HG02885 (cell line): Measurements from ENCODE around the gene SLC39A11.

ENCODE experiments used
- ATAC-seq: cut with Tn5 transposase; IDR thresholded peaks from one replicate; pipeline ENCODE4 v1.9.1; 2021; ENCODE audit warnings: mild to moderate bottlenecking; ENCODE audit not compliant: unreplicated experiment, poor library complexity

SLC39A11 gene

DNA sequence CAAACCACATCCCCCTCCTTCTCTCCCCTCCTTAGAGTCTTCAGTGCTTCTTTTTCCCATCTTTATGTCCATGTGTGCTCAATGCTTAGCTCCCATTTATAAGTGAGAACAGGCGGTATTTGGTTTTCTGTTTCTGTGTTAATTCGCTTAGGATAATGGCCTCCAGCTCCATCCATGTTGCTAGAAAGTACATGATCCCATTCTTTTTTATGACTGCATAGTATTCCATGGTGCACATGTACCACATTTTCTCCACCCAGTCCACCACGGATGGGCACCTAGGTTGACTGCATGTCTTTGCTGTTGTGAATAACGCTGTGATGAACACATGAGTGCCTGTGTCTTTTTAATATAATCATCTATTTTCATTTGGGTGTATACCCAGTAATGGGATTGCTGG is 44.3 kb downstream of the SLC39A11 start:
- ATAC-seq = no peak

DNA sequence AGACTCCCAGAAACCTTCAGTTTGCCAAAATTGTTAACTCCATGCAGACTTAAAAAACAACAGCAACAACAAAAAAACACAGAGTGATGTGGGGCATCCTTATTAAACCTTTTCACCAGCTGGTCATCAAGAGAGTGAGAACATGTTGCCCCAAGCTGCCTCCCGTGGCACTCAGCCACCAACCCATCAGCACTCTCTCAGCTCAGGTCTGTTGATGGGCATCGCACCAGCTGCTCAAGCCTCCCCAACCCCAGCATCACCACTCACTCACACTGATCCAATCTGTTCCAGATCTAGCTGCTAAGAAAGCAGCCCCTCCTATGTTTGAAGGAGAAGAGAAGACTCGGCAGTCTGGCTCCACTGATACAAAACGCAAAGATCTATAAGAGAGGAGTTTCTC is 46.8 kb downstream of the SLC39A11 start:
- ATAC-seq = no peak

DNA sequence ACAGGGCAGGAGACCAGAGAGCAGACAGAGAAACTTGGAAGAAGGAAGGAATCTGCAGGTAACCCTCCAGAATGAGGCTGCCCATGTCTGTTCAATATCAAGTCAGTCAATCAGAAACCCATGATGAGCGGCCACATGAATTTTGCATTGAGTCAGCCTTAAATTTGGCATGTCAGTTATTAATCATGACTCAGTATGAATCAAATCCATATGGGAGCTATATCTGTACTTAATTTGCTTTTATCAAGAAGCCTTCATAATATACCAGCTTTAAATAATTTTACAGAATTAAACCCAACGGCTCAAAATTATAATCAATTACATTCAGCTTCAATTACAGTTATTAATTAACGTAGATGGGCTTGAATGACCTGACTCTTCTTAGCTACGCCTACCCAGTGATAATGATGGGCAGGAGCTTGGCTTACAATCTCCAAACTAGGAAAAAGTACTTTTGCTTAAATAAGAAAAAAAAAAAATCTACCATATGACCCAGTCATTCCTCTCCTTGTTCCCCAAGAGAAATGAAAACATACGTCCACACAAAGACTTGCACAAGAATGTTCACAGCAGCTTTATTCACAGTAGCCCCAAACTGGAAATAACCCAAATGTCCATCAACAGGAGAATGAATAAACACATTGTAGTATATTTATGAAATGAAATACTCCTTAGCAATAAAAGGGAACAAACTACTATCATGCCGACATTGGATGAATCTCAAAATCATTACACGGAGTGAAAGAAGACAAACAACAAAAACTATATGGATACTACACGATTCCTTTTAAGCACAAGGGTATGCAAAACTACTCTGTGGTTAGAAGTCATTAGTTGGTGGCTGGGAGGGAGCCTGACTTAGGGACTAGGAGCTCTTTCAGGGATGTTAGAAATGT is 48.6 kb downstream of the SLC39A11 start:
- no peak for ATAC-seq

DNA sequence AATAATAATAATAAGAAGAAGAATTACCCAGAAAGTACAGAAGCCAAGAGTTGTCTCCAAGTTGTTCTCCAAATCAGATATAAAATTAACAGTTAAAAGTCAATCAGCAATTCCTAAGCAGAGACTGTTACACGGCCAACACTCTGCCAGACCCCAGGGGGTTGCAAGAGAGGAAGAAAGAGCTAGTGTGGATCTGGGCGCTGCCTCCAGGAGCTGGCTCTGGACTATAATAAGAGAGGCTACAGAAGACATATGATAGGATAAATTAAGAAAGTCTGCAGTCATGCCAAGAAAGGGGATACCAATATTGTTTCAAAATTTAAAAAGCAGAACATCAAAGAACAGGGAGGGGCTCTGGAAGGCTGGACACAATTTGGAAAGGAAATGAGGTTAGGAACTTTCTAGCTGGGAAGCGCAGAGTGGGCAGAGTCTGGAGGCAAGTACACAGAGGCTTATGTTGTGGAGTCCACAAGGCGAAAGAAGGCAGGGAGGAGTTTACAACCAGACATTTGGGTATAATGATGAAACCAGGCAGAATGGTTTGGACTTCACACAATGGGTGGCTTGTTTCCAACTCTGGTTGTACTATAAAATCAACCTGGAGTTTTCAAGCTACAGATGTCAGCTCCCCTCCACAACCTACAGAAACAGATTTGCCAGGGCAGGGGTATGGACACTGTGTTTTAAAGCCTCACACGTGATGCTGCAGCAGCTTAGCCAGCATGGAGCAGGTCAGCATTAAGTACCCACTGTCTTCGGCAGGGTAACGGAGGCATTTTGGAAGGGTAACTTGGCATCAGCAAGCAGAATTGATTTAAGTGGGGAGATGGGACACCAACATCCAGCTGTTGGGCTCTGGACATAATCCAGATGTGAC is 49.4 kb downstream of the SLC39A11 start:
- ATAC-seq = no peak

DNA sequence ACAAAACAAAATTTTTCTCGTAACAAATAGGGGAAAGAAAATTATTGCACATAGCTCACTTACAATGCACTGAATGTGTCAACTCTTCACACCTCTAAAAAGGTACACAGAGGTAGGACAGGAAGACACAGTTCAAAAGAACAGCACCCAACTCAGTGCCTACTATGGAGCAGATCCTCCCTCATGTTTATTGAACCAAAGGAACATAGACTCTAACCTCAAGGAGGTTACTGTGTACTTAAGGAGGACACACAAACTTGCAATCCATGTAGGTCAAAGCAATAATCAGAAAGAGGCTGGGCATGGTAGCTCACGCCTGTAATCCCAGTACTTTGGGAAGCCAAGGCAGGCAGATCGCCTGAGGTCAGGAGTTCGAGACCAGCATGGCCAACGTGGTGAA is 50.3 kb downstream of the SLC39A11 start:
- ATAC-seq = no peak

DNA sequence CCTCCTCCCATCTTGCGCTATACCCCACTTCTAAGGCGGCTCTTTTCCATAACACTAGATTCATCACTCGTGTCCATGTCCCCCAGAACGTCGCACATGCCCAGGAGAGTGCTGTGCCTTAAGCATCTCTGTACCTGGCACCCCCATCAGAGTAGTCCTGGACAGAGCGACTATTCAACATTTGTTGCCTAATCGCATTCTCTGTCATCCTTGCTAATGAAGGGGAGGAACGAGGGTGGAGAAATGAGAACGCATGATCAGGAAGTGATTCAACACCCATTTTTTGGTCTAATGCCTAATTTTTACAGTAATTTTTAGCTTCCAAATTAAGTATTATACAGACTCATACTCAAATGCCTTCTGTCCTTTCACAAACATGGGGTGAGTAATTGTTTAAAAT is 53.2 kb downstream of the SLC39A11 start:
- no peak for ATAC-seq

DNA sequence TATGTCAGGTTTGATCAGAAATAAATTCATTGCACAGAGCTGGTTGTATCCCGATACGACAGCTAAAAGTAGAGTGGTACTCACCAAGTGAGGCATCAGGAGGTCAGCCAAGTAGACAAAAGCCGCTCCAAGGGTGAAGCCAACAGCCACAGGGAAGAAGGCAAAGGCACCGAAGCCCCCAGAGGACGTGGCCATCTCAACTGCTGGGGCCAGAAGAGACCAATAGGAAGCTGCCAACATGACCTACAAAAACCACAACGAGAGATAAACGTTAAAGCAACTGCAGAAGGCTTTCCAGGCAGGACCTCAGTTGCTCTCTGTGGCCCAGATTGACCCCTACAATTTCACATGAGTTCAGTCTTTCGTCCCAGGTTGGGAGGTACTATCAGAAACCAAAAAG is 61.0 kb downstream of the SLC39A11 start:
- ATAC-seq = no peak

DNA sequence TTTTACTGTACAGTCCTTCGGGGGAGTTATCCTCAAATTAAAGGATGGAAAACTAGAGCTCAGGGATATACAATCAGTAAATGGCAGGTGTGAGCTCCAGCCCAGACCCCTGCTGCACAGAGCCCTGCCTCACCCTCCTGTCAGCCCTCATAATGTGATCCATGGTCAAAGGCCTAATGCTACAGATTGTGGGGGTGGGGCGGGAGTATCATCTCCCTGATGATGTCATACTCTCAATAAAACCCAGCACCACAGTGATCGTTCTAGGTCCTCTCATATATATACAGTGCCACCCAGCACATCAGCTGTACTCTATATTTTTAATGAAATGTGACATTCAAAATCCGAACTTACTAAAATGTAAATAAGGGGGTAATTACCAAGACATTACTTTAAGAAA is 61.5 kb downstream of the SLC39A11 start:
- ATAC-seq = no peak

DNA sequence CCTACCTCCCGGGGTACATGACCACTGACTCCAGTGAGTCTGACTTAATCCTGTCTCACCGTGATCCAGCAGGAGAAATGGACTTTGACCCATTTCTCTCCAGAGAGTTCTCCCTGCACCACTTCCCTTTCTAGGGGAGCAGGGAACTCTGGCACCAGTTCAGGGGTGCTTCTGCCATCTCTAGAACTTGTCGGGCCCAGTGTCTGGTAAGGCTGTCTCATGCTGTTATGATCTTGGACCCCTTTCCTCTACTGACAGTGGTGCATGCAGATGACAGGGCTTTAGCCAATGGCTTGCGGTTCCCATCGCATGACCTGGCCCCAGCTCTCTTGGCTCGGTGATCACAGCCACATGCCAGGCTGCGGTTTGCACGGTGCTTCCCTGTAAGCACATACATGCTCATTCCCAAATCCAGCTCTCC is 62.0 kb downstream of the SLC39A11 start:
- ATAC-seq = no peak

DNA sequence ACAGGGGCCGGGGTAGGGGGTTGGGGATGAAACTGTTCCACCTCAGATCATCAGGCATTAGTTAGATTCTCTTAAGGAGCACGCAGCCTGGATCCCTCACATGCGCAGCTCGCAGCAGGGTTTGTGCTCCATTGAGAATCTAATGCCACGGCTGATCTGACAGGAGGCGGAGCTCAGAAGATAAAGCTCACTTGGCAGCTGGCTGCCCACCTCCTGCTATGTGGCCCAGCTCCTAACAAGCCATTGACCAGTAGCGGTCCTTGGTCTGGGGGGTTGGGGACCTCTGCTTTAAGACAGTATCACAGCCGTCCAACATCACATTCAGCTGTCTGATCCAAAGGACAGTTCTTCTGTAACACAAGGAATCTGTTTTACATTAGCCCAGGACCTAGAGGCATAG is 62.5 kb downstream of the SLC39A11 start:
- no peak for ATAC-seq

DNA sequence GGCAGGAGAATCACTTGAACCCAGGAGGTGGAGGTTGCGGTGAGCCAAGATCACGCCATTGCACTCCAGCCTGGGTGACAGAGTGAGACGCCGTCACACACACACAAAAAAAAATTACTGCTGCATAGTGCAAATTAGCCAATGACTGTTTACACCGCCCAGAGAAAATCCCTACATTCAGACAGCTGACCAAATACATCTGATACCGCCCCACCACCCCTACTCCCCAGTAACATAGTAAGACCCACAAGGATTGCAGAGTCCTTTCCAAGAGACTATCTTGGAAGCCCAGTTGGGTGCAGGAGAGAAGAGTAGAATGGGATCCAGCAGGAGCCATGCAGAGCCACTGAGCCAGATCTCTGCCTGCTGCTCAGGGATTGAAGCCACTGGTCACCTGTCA is 63.5 kb downstream of the SLC39A11 start:
- ATAC-seq = no peak

DNA sequence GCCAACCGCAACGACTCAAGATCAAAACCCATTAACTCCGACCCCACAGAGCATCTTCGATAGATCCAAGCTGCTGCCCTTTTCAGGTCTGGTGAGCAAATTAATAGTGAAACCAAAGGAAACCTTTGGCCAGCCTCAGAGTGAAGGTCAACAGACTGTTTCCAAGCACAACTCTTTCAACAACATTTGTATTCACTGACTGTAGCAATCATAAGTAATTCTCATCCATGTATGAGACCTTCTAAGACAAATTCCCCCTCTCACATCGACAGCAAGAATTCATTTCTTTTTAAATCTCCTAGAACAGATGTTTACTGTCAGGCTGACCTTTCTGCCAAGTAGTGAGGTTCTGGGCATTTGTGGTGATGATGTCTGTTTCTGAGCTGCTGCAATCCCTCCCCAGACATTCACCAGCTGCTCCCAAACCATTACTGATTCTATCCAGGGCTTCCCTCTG is 64.2 kb downstream of the SLC39A11 start:
- no peak for ATAC-seq

DNA sequence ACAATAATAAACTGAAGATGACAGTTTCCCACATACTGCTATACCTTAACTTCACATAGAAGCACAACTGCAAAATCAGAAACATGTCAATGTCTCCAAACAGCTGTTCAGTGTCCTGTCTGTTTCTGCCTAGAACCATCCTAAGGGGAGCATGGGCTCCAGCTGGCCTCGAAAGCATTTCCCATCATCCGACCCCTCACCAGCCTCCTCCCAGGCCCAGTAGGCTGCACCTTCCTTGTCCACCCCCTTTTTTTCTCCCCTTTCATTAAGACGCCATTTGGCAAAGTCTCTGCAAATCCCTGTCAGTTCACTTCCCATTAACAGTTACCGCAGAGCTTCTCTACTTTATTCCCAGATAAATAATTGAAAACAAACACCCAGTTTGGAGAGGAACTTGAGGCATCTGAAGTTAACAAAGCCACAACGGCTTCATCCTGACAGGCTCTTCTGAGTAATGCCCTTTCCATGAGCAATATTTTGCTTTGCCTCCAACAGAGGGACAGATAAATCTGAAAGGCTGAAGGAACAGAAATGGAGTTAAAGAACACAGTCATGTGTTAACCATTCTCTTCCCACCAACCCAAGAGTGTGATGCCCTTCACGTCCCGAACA is 65.3 kb downstream of the SLC39A11 start:
- no peak for ATAC-seq

DNA sequence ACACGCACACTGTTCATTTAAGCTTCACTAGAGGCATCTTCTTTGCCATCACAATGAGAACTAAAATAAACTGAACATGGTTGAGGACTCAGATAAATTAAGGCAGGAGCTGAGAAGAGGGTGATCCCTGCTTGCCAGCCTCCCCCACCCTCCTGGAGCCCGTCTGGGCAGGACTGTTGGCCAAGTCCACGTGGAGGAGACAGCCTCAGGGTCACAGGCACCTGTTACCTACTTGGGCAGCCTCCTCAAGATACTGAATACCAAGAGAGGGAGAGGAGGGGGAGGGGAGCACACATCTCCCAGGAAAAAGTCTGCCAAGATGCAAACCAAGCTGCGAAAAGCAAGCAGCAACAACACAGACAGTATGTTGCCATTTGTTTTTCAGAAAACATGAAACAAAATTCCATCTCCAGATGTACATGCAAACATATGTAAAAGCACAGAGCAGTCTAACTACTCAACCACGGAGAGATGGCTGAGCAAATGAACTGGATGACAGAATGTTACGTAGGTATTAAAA is 67.4 kb downstream of the SLC39A11 start:
- ATAC-seq = no peak

DNA sequence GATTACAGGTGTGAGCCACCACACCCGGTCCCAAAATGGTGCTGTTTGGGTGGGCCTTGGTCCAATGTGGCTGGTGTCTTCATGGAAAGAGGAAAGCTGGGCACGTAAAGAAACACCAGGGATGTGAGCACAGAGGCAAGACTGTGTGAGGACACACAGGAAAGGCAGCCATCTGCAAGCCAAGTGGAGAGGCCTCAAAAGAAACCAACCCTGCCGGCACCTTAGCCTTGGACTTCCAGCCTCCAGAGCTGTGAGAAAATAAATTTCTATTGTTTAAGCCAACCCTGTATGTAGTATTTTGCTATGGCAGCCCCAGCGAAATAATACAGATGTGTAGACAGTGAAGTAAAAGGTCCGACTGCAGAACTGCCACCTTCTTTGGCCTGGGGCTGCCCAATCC is 68.7 kb downstream of the SLC39A11 start:
- no peak for ATAC-seq

DNA sequence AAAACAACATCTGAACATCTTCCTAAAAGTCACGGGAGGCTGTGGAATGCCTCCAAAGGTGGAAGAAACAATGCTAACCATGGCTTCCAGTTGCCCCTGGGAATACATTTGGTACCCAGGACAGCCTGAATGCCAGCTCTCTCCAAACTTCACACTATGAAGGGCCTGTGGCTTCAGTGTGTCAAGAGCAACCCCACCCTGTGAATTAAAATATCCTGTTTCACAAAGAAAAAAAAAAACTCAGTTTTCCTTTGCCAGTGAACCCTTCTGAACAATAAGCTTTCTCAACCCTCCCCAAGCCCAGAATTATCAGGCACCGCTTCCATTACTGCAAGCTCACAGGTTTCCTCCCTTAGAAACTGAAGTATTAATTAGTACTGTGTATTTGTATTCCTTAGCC is 69.8 kb downstream of the SLC39A11 start:
- ATAC-seq = no peak

DNA sequence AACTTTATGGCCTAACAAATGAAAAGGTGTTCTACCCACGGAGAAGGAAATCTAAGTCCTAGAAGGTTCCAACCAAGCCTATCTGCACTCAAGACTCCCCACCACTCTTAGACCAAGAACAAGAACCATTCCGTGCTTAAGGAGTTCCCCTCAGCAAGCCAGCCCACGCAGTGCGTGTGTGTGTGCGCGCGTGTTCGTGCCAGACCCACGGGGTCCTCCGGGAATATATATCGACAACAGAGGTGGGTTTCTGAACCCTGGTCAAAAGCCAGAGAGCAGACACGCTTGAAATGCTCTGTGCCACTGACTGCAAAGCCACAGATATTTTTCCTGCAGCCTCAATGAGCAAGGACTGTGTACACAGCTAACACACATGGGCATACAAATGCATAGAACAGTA is 70.7 kb downstream of the SLC39A11 start:
- ATAC-seq = no peak

DNA sequence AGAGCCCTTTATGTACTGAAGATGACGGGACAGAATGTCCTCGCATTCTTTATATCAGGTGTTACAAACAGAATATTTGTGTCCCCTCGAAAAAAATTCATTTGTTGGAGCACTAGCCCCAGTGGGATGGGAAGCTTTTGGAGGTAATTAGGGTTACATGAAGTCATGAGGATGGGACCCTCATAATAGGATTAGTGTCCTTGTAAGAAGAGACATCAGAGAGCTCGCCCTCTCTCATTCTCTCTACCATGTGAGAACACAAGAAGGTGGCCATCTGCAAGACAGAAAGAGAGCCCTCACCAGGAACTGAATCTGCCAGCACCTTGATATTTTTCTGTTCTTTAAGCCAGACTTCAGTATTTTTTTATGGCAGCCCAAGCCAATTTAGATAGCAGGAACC is 72.4 kb downstream of the SLC39A11 start:
- ATAC-seq = no peak

DNA sequence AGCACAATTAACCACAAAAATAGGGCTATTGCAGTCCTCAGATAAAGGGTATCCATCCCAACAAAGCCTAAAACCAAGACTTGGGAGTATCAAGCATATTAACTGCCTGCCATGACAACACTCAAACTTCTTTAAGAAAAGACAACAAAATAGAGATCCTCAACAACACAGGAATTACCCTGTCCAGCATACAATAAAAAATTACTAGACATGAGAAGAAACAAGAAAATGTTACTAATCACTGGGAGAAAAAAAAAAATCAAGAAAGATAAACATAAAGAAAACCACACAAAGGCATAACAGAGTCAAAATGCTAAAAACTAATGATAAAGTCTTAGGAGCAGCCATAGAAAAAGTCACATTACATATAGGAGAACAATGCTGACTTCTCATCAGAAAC is 73.9 kb downstream of the SLC39A11 start:
- ATAC-seq = no peak

DNA sequence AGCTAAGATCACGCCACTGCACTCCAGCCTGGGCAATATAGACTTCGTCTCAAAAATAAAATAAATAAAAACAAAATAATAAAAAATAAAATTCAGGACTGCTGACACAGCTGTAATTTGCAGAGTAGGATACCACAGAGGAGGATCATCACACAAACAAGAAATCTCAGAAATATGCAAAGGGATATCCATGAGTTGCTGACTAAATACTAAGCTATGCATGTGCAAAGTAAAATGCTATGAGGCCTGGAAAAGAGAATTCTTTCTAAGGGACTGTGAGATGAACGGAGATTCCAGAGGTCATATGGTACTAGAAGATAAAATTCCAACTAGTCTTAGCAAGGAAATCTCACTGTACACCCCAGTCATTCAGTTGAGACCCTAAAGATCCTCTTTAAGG is 74.8 kb downstream of the SLC39A11 start:
- no peak for ATAC-seq
